ENCODE measurements around the gene ZC3H14.

Gene ZC3H14

GRCh38 chr14:88562532-88562830 is 356 bp upstream of the ZC3H14 start:
- H3K27me3 ChIP-seq, result no peaks in the 10 kb centered on the region
- H3K9me3 ChIP-seq (replicated peaks in 1 of 11), result peaks cover 0 to 10% (median 4%) of the 10 kb centered on the region in 11 experiments; a peak in 14 of 22 replicates
- peak overlapping the region in 8 of 11 experiments; percentile 77 to 87 (median 86); a peak in 7 of 22 replicates for H3K27ac ChIP-seq
- H3K4me3 ChIP-seq, result peak overlapping the region; percentile 76 to 99 (median 90)
- H4K20me1 ChIP-seq, result peaks cover 4 to 32% (median 10%) of the 10 kb centered on the region in 11 experiments; a peak in 15 of 22 replicates
- peaks cover 15 to 27% (median 20%) of the 10 kb centered on the region in 10 experiments for H3K4me1 ChIP-seq
- no peak for TF ChIP-seq Cebpa-rat (IDR thresholded peaks at IDR 0.05)
- H3K9ac ChIP-seq, result peak overlapping the region; percentile 87 to 95 (median 92)
- peaks cover 13 to 29% (median 18%) of the 10 kb centered on the region in 11 experiments for H3K36me3 ChIP-seq
- H3K4me2 ChIP-seq, result peak overlapping the region; percentile 66 to 93 (median 81)

GRCh38 chr14:88563845-88564244 is 1.0 kb downstream of the ZC3H14 start:
- Histone ChIP-seq H4K20me1 (peaks cover 4 to 39% (median 10%) of the 10 kb centered on the region in 11 experiments; a peak in 15 of 22 replicates), H3K4me1 (peaks cover 11 to 23% (median 17%) of the 10 kb centered on the region in 10 experiments), H3K4me3 (peak overlapping the region; percentile 76 to 99 (median 90)), H3K9me3 (replicated peaks in 1 of 11) (peaks cover 5 to 24% (median 15%) of the 10 kb centered on the region in 11 experiments; a peak in 19 of 22 replicates), H3K27ac (peak overlapping the region in 9 of 11 experiments; percentile 3 to 88 (median 84); a peak in 7 of 22 replicates), H3K4me2 (peak overlapping the region; percentile 70 to 96 (median 82)), H3K9ac (peak overlapping the region; percentile 87 to 95 (median 92)), H3K36me3 (peaks cover 27 to 43% (median 32%) of the 10 kb centered on the region in 11 experiments), H3K27me3 (no peaks in the 10 kb centered on the region)
- no peak for TF ChIP-seq Cebpa-rat (IDR thresholded peaks at IDR 0.05)

- no peak overlapping the region for H3K27ac ChIP-seq
- no peak for TF ChIP-seq Cebpa-rat (IDR thresholded peaks at IDR 0.05)
- peaks cover 43 to 59% (median 48%) of the 10 kb centered on the region in 11 experiments for H3K36me3 ChIP-seq
These were observed 2.6 kb downstream of the ZC3H14 start for GRCh38 chr14:88565427-88565826.

GRCh38 chr14:88568196-88568595 is 5.4 kb downstream of the ZC3H14 start:
- Histone ChIP-seq H4K20me1 (peaks cover 4 to 49% (median 10%) of the 10 kb centered on the region in 11 experiments; a peak in 15 of 22 replicates), H3K9ac (no peak overlapping the region), H3K9me3 (replicated peaks in 1 of 11) (peaks cover 5 to 26% (median 15%) of the 10 kb centered on the region in 11 experiments; a peak in 19 of 22 replicates), H3K4me2 (no peak overlapping the region), H3K27ac (no peak overlapping the region), H3K4me3 (no peak overlapping the region; a peak in 2 of 20 replicates), H3K27me3 (no peaks in the 10 kb centered on the region), H3K4me1 (peaks cover 8 to 18% (median 13%) of the 10 kb centered on the region in 10 experiments), H3K36me3 (peaks cover 70 to 86% (median 76%) of the 10 kb centered on the region in 11 experiments)
- no peak for TF ChIP-seq Cebpa-rat (IDR thresholded peaks at IDR 0.05)

More at GRCh38 chr14:88565427-88565826, 2.6 kb downstream of the ZC3H14 start:
- H3K4me3 ChIP-seq, result no peak overlapping the region
- H3K4me1 ChIP-seq, result peaks cover 11 to 23% (median 17%) of the 10 kb centered on the region in 10 experiments
- no peak overlapping the region for H3K9ac ChIP-seq
- peaks cover 4 to 51% (median 10%) of the 10 kb centered on the region in 11 experiments; a peak in 15 of 22 replicates for H4K20me1 ChIP-seq
- H3K9me3 ChIP-seq (replicated peaks in 1 of 11), result peaks cover 5 to 26% (median 15%) of the 10 kb centered on the region in 11 experiments; a peak in 19 of 22 replicates
- H3K4me2 ChIP-seq, result no peak overlapping the region
- H3K27me3 ChIP-seq, result no peaks in the 10 kb centered on the region

- H3K9me3 ChIP-seq (replicated peaks in 1 of 11), result peaks cover 5 to 19% (median 14%) of the 10 kb centered on the region in 11 experiments; a peak in 19 of 22 replicates
- peaks cover 0 to 19% (median 0%) of the 10 kb centered on the region in 11 experiments; a peak in 2 of 22 replicates for H4K20me1 ChIP-seq
- no peak overlapping the region for H3K9ac ChIP-seq
- H3K27me3 ChIP-seq, result no peaks in the 10 kb centered on the region
- no peak overlapping the region for H3K27ac ChIP-seq
- H3K4me1 ChIP-seq, result no peaks in the 10 kb centered on the region
- H3K36me3 ChIP-seq, result peaks cover 99 to 100% (median 100%) of the 10 kb centered on the region in 11 experiments
- no peak overlapping the region for H3K4me3 ChIP-seq
- H3K4me2 ChIP-seq, result no peak overlapping the region
- TF ChIP-seq Cebpa-rat (IDR thresholded peaks at IDR 0.05), result no peak
These were observed 9.3 kb downstream of the ZC3H14 start for GRCh38 chr14:88572117-88572516.

- H3K9me3 ChIP-seq (replicated peaks in 1 of 11), result no peaks in the 10 kb centered on the region
- no peak for TF ChIP-seq Cebpa-rat (IDR thresholded peaks at IDR 0.05)
- H3K4me2 ChIP-seq, result no peak overlapping the region
- peaks cover 97 to 100% (median 100%) of the 10 kb centered on the region in 11 experiments for H3K36me3 ChIP-seq
- no peaks in the 10 kb centered on the region for H3K27me3 ChIP-seq
- H3K4me3 ChIP-seq, result no peak overlapping the region
- H3K4me1 ChIP-seq, result no peaks in the 10 kb centered on the region
- peaks cover 0 to 4% (median 0%) of the 10 kb centered on the region in 11 experiments; a peak in 3 of 22 replicates for H4K20me1 ChIP-seq
- H3K9ac ChIP-seq, result no peak overlapping the region
- no peak overlapping the region for H3K27ac ChIP-seq
These were observed 13.4 kb downstream of the ZC3H14 start for GRCh38 chr14:88576222-88576621.

GRCh38 chr14:88584451-88584850 is 21.6 kb downstream of the ZC3H14 start:
- H3K9me3 ChIP-seq (replicated peaks in 1 of 11), result no peaks in the 10 kb centered on the region; a peak in 1 of 22 replicates
- peaks cover 0 to 26% (median 11%) of the 10 kb centered on the region in 11 experiments; a peak in 11 of 22 replicates for H4K20me1 ChIP-seq
- peaks cover 82 to 100% (median 99%) of the 10 kb centered on the region in 11 experiments for H3K36me3 ChIP-seq

GRCh38 chr14:88588081-88588480 is 25.2 kb downstream of the ZC3H14 start:
- Histone ChIP-seq H3K9ac (no peak overlapping the region), H4K20me1 (peaks cover 0 to 23% (median 6%) of the 10 kb centered on the region in 11 experiments; a peak in 9 of 22 replicates), H3K36me3 (peaks cover 87 to 100% (median 99%) of the 10 kb centered on the region in 11 experiments), H3K27ac (no peak overlapping the region), H3K4me2 (no peak overlapping the region), H3K4me3 (no peak overlapping the region), H3K9me3 (replicated peaks in 1 of 11) (no peaks in the 10 kb centered on the region; a peak in 1 of 22 replicates), H3K27me3 (no peaks in the 10 kb centered on the region), H3K4me1 (no peaks in the 10 kb centered on the region)
- no peak for TF ChIP-seq Cebpa-rat (IDR thresholded peaks at IDR 0.05)

More at GRCh38 chr14:88584451-88584850, 21.6 kb downstream of the ZC3H14 start:
- Histone ChIP-seq H3K27ac (no peak overlapping the region), H3K9ac (no peak overlapping the region), H3K27me3 (no peaks in the 10 kb centered on the region), H3K4me2 (no peak overlapping the region), H3K4me1 (no peaks in the 10 kb centered on the region), H3K4me3 (no peak overlapping the region)
- no peak for TF ChIP-seq Cebpa-rat (IDR thresholded peaks at IDR 0.05)

GRCh38 chr14:88590173-88590572 is 27.3 kb downstream of the ZC3H14 start:
- H3K9me3 ChIP-seq (replicated peaks in 1 of 11), result no peaks in the 10 kb centered on the region; a peak in 1 of 22 replicates
- H3K4me2 ChIP-seq, result no peak overlapping the region
- H3K27ac ChIP-seq, result no peak overlapping the region
- H3K27me3 ChIP-seq, result no peaks in the 10 kb centered on the region
- H4K20me1 ChIP-seq, result peaks cover 0 to 15% (median 0%) of the 10 kb centered on the region in 11 experiments; a peak in 4 of 22 replicates
- TF ChIP-seq Cebpa-rat (IDR thresholded peaks at IDR 0.05), result no peak
- peaks cover 0 to under 1% (median 0%) of the 10 kb centered on the region in 10 experiments; a peak in 2 of 20 replicates for H3K4me1 ChIP-seq
- no peak overlapping the region for H3K4me3 ChIP-seq
- peaks cover 79 to 100% (median 98%) of the 10 kb centered on the region in 11 experiments for H3K36me3 ChIP-seq
- no peak overlapping the region for H3K9ac ChIP-seq
